GM04503 (cell line): Measurements from ENCODE around the gene LRRC55.

Source experiments
- DNase-seq: peaks from one replicate; pipeline ENCODE4 v3.0.0-alpha.2; 2012; ENCODE audit warnings: low read depth

LRRC55 gene

GRCh38 chr11:57181678-57182305, at the start of gene LRRC55:
Gene LRRC55 (plus strand): TSS chr11:57181953. CDS start chr11:57182023, 70 bp downstream.
- DNase-seq = no peak

GRCh38 chr11:57133366-57134038, 48.3 kb upstream of the LRRC55 start:
- DNase-seq = no peak

GRCh38 chr11:57134284-57134683, 47.5 kb upstream of the LRRC55 start:
- no peak for DNase-seq

GRCh38 chr11:57135020-57135751, 46.6 kb upstream of the LRRC55 start:
- DNase-seq = no peak

GRCh38 chr11:57140568-57140967, 41.2 kb upstream of the LRRC55 start:
- DNase-seq = no peak

- DNase-seq = no peak
Observed at GRCh38 chr11:57143459-57143858, 38.3 kb upstream of the LRRC55 start.

GRCh38 chr11:57144075-57144474, 37.7 kb upstream of the LRRC55 start:
- DNase-seq = no peak

- DNase-seq = no peak
Observed at GRCh38 chr11:57144531-57145320, 37.0 kb upstream of the LRRC55 start.

GRCh38 chr11:57146301-57146700, 35.5 kb upstream of the LRRC55 start:
- DNase-seq = no peak

GRCh38 chr11:57148621-57149020, 33.1 kb upstream of the LRRC55 start:
- no peak for DNase-seq

- no peak for DNase-seq
Observed at GRCh38 chr11:57150454-57150917, 31.3 kb upstream of the LRRC55 start.

GRCh38 chr11:57152134-57152533, 29.6 kb upstream of the LRRC55 start:
- no peak for DNase-seq

GRCh38 chr11:57153448-57153847, 28.3 kb upstream of the LRRC55 start:
- no peak for DNase-seq

GRCh38 chr11:57154739-57155138, 27.0 kb upstream of the LRRC55 start:
- no peak for DNase-seq

GRCh38 chr11:57155400-57155799, 26.4 kb upstream of the LRRC55 start:
- no peak for DNase-seq

GRCh38 chr11:57155838-57156607, 25.7 kb upstream of the LRRC55 start:
- no peak for DNase-seq

- no peak for DNase-seq
Observed at GRCh38 chr11:57156928-57157327, 24.8 kb upstream of the LRRC55 start.

GRCh38 chr11:57157624-57158023, 24.1 kb upstream of the LRRC55 start:
- no peak for DNase-seq

- no peak for DNase-seq
Observed at GRCh38 chr11:57158180-57158579, 23.6 kb upstream of the LRRC55 start.

GRCh38 chr11:57158599-57158998, 23.2 kb upstream of the LRRC55 start:
- no peak for DNase-seq

GRCh38 chr11:57160665-57161064, 21.1 kb upstream of the LRRC55 start:
- DNase-seq = no peak

- DNase-seq = no peak
Observed at GRCh38 chr11:57161351-57161750, 20.4 kb upstream of the LRRC55 start.
